Activated CD4-positive, alpha-beta T cell treated with anti-CD3 and anti-CD28 coated beads, Interleukin-2, amount 10 ng/mL, durations not matched to agents 7 days and 5 days (primary cell): Measurements from ENCODE around the gene CD36. TPM values are rescaled to one million over a fixed set of nuclear protein-coding genes. Genes with fewer than 3 reads are reported as not detected.
"Not testable (repeated sequence)": the region's sequence is repeated elsewhere in the genome, so short reads cannot be mapped to it uniquely, and the experiment has no call there.

Experiments used
- CTCF ChIA-PET: fragments of 350-600 bp; sonication (Branson Sonifier 250); formaldehyde crosslinking; loops from one replicate; lab custom pipeline; 2021; ENCODE audit warnings: antibody characterized with exemption; lab: Charles Lee
- POLR2A ChIA-PET: fragments of 350-600 bp; sonication (Branson Sonifier 250); formaldehyde crosslinking; loops from one replicate; lab custom pipeline; 2021; ENCODE audit warnings: antibody characterized with exemption; lab: Charles Lee
- DNase-seq: peaks from one replicate; pipeline ENCODE4 v3.0.0-alpha.2; 2020
- H3K27ac Mint-ChIP-seq: one replicate; pipeline ENCODE4 v1.8.0; 2021; ENCODE audit warnings: mild to moderate bottlenecking, moderate library complexity, mixed read lengths
- H3K27me3 Mint-ChIP-seq: one replicate; pipeline ENCODE4 v1.8.0; 2021; ENCODE audit warnings: mixed read lengths
- H3K36me3 Mint-ChIP-seq: one replicate; pipeline ENCODE4 v1.8.0; 2021; ENCODE audit warnings: low read depth, mixed read lengths
- H3K4me1 Mint-ChIP-seq: one replicate; pipeline ENCODE4 v1.8.0; 2021; ENCODE audit warnings: mixed read lengths
- H3K4me3 Mint-ChIP-seq: one replicate; pipeline ENCODE4 v1.8.0; 2021; ENCODE audit warnings: mild to moderate bottlenecking, moderate library complexity, mixed read lengths
- H3K9me3 Mint-ChIP-seq: one replicate; pipeline ENCODE4 v1.8.0; 2021; ENCODE audit warnings: mixed read lengths
- total RNA-seq, 2 experiments: library from RNA; stranded (reverse); gene quantifications; one replicate each; pipeline ENCODE4 v1.2.3, GENCODE V29; 2021

CD36 gene
- total RNA-seq, 2 experiments from 2014 or later = not detected

- CTCF ChIA-PET = no interaction called here
- no peaks in the 10 kb centered on the region for H3K36me3 Mint-ChIP-seq
- no peak overlapping the region for H3K4me3 Mint-ChIP-seq
Measured at GRCh38 chr7:80666376-80666775, 27.9 kb downstream of the CD36 start.

DNA sequence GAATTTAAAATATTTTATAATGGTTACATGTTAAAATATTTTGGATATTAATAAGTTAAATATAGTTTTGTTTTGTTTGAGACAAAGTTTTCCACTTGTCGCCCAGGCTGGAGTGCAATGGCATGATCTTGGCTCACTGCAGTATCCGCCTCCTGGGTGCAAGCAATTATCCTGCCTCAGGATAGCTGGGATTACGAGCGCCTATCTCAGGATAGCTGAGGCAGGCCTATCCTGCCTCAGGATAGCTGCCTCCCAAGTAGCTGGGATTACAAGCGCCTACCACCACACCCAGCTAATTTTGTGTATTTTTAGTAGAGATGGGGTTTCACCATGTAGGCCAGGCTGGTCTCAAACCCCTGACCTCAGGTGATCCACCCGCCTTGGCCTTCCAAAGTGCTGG, 30.9 kb downstream of the CD36 start:
- H3K36me3 Mint-ChIP-seq, H3K27me3 Mint-ChIP-seq, H3K4me1 Mint-ChIP-seq, DNase-seq, CTCF ChIA-PET, H3K4me3 Mint-ChIP-seq, H3K9me3 Mint-ChIP-seq, POLR2A ChIA-PET, H3K27ac Mint-ChIP-seq: not testable (repeated sequence)

More at GRCh38 chr7:80666376-80666775, 27.9 kb downstream of the CD36 start:
- H3K9me3 Mint-ChIP-seq = no peaks in the 10 kb centered on the region
- no peak for DNase-seq
- H3K27me3 Mint-ChIP-seq = no peaks in the 10 kb centered on the region
- no peak overlapping the region for H3K27ac Mint-ChIP-seq
- H3K4me1 Mint-ChIP-seq = no peaks in the 10 kb centered on the region
- POLR2A ChIA-PET = no interaction called here

GRCh38 chr7:80671744-80672143, 33.3 kb downstream of the CD36 start:
- no peaks in the 10 kb centered on the region for H3K4me1 Mint-ChIP-seq
- H3K36me3 Mint-ChIP-seq = no peaks in the 10 kb centered on the region
- POLR2A ChIA-PET = no interaction called here
- no peak overlapping the region for H3K4me3 Mint-ChIP-seq
- no peak for DNase-seq
- H3K27ac Mint-ChIP-seq = no peak overlapping the region
- H3K9me3 Mint-ChIP-seq = no peaks in the 10 kb centered on the region
- H3K27me3 Mint-ChIP-seq = no peaks in the 10 kb centered on the region
- CTCF ChIA-PET = no interaction called here

- H3K36me3 Mint-ChIP-seq = no peaks in the 10 kb centered on the region
- no peaks in the 10 kb centered on the region for H3K4me1 Mint-ChIP-seq
- H3K4me3 Mint-ChIP-seq = no peak overlapping the region
- no peak for DNase-seq
- H3K9me3 Mint-ChIP-seq = no peaks in the 10 kb centered on the region
- H3K27me3 Mint-ChIP-seq = no peaks in the 10 kb centered on the region
- ChIA-PET POLR2A (no interaction called here), CTCF (no interaction called here)
- no peak overlapping the region for H3K27ac Mint-ChIP-seq
Measured at GRCh38 chr7:80675090-80675489, 36.6 kb downstream of the CD36 start.

GRCh38 chr7:80676404-80676803, 38.0 kb downstream of the CD36 start:
- no peak for DNase-seq
- no peaks in the 10 kb centered on the region for H3K36me3 Mint-ChIP-seq
- H3K9me3 Mint-ChIP-seq = no peaks in the 10 kb centered on the region
- no peak overlapping the region for H3K4me3 Mint-ChIP-seq
- H3K27me3 Mint-ChIP-seq = no peaks in the 10 kb centered on the region
- CTCF ChIA-PET = no interaction called here
- POLR2A ChIA-PET = no interaction called here
- H3K27ac Mint-ChIP-seq = no peak overlapping the region
- H3K4me1 Mint-ChIP-seq = no peaks in the 10 kb centered on the region

- no peaks in the 10 kb centered on the region for H3K36me3 Mint-ChIP-seq
- POLR2A ChIA-PET = no interaction called here
- CTCF ChIA-PET = no interaction called here
Measured at GRCh38 chr7:80677629-80678028, 39.2 kb downstream of the CD36 start.

DNA sequence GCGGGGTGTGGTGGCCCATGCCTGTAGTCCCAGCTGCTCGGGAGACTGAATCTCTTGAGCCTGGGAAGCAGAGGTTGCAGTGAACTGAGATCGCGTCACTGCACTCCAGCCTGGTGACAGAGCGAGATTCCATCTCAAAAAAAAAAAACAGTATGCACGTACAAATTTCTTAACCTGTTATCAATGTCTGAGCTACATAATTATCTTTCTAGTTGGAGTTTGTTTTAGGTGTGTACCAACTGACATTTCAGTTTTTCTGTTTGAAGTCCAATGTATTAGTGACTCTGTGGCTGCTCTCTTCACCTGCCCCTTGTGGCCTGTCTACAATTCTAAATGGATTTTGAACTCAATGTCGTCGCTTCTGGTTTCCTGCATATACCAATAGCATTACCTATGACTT, 40.3 kb downstream of the CD36 start:
- DNase-seq = no peak
- Mint-ChIP-seq H3K27ac (no peak overlapping the region), H3K4me3 (no peak overlapping the region), H3K9me3 (no peaks in the 10 kb centered on the region), H3K27me3 (no peaks in the 10 kb centered on the region), H3K36me3 (no peaks in the 10 kb centered on the region), H3K4me1 (no peaks in the 10 kb centered on the region)
- CTCF ChIA-PET = no interaction called here
- POLR2A ChIA-PET = no interaction called here

More at GRCh38 chr7:80677629-80678028, 39.2 kb downstream of the CD36 start:
- Mint-ChIP-seq H3K9me3 (no peaks in the 10 kb centered on the region), H3K4me1 (no peaks in the 10 kb centered on the region), H3K27me3 (no peaks in the 10 kb centered on the region), H3K4me3 (no peak overlapping the region), H3K27ac (no peak overlapping the region)
- no peak for DNase-seq

GRCh38 chr7:80679921-80680907, 41.8 kb downstream of the CD36 start:
- DNase-seq = no peak
- Mint-ChIP-seq H3K4me3 (no peak overlapping the region), H3K36me3 (no peaks in the 10 kb centered on the region), H3K27ac (no peak overlapping the region), H3K9me3 (peaks cover 4% of the 10 kb centered on the region), H3K27me3 (no peaks in the 10 kb centered on the region), H3K4me1 (no peaks in the 10 kb centered on the region)
- ChIA-PET POLR2A (no interaction called here), CTCF (no interaction called here)

DNA sequence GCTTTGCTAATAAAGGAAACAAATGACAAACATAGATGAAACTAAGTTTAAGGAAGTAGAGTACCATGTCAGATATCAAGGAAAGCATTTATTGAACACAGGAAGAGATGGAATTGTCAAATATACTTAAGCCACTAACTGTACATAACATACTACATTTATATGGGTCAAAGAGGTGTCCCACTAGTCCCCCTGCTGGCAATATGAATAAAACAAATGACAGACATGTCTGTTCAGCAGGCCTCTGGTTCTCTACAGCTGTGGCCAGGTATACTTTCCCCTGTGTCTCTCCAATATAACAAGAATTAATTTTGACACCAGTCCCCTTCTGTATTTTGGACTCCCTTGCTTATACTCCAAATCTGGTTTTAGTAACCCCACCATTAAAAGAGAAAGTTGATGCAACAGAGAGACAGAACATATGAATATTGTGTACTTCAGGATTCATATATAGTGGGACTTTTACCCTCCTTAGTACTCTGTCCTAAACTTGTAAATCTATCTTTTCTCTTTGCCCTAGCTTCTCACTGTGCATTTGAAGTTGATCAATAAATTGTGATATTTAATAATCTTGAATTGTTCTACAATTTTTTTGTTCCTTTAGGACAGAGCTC, 42.9 kb downstream of the CD36 start:
- ChIA-PET POLR2A (no interaction called here), CTCF (no interaction called here)
- Mint-ChIP-seq H3K9me3 (peaks cover 4% of the 10 kb centered on the region), H3K4me1 (no peaks in the 10 kb centered on the region), H3K27ac (no peak overlapping the region), H3K4me3 (no peak overlapping the region), H3K27me3 (no peaks in the 10 kb centered on the region), H3K36me3 (no peaks in the 10 kb centered on the region)
- DNase-seq = no peak

DNA sequence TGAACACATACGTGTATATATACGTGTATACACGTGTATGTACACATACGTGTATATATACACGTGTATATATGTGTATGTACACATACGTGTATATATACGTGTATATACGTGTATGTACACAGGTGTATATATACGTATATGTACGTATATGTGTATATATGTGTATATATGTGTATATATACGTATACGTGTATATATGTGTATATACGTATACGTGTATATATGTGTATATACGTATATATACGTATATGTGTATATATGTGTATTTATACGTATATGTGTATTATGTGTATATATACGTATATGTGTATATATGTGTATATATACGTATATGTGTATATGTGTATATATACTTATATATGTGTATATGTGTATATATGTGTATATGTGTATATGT, 44.3 kb downstream of the CD36 start:
- Mint-ChIP-seq H3K4me1 (no peaks in the 10 kb centered on the region), H3K27ac (no peak overlapping the region), H3K36me3 (no peaks in the 10 kb centered on the region), H3K27me3 (no peaks in the 10 kb centered on the region), H3K9me3 (peaks cover 4% of the 10 kb centered on the region), H3K4me3 (no peak overlapping the region)
- CTCF ChIA-PET = no interaction called here
- DNase-seq = no peak
- POLR2A ChIA-PET = no interaction called here

- no peak for DNase-seq
- Mint-ChIP-seq H3K27ac (no peak overlapping the region), H3K27me3 (peaks cover 2% of the 10 kb centered on the region), H3K9me3 (peaks cover 4% of the 10 kb centered on the region), H3K4me1 (no peaks in the 10 kb centered on the region), H3K36me3 (no peaks in the 10 kb centered on the region), H3K4me3 (no peak overlapping the region)
- ChIA-PET CTCF (no interaction called here), POLR2A (no interaction called here)
Measured at GRCh38 chr7:80686576-80686975, 48.1 kb downstream of the CD36 start.

DNA sequence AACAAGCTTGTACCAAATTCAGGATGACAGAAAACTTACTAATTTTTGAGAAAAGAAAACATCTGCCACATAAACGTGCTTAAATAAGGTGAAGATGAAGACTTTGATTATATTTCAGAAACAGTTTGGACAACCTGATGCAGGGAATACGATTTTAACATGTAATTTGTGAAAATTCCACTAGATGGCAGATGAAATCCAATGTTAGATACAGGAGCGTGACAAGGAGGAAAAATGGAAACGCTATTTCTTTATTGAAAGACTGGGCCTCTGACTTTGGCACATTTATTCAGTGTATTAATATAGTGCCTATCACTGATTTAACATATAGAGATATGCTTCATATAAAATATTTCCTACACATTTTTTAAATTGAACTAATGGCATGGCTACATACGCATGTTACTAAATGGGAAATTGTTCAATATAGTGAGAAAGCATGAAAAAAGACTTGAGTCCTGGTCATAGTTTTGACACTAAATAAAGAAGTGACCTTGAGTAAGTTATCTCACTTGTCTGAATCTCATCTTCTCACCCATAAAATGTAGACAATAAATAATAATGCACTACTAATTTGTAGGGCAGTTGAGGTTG, 60.7 kb downstream of the CD36 start:
- no peak for DNase-seq
- no peaks in the 10 kb centered on the region for H3K9me3 Mint-ChIP-seq
- H3K4me1 Mint-ChIP-seq = no peaks in the 10 kb centered on the region
- H3K4me3 Mint-ChIP-seq = no peak overlapping the region
- H3K36me3 Mint-ChIP-seq = no peaks in the 10 kb centered on the region
- CTCF ChIA-PET = no interaction called here
- H3K27me3 Mint-ChIP-seq = no peaks in the 10 kb centered on the region
- POLR2A ChIA-PET = no interaction called here
- H3K27ac Mint-ChIP-seq = no peak overlapping the region

DNA sequence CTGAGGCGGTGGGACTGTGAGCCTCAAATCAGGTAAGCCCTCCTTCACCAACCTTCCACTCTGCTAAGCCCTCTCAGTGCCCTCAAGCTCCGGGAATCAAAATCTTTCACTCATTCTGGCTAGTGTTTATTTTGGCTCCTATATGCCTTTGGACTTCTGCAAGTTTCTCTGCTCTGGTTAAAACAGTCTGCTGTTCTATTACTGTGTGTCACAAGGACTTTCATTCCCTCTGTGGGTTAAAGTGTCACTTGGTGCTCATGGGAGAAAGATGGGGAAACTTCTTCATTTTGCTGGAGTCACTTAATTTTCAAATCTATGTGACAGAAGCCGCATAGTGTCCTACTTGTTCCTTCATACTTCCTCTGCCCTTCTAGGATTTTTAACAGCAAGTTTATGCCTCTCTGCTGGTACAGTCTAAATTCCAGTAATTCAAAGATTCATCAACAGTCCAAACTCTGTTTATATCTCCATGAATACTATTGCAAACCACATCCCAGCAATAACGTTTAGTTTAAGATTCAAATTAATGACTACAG, 61.3 kb downstream of the CD36 start:
- no peaks in the 10 kb centered on the region for H3K9me3 Mint-ChIP-seq
- no peaks in the 10 kb centered on the region for H3K27me3 Mint-ChIP-seq
- no peak overlapping the region for H3K27ac Mint-ChIP-seq
- H3K4me1 Mint-ChIP-seq = no peaks in the 10 kb centered on the region
- no peak overlapping the region for H3K4me3 Mint-ChIP-seq
- no peak for DNase-seq
- ChIA-PET CTCF (no interaction called here), POLR2A (no interaction called here)
- H3K36me3 Mint-ChIP-seq = no peaks in the 10 kb centered on the region
